Measurements from ENCODE around the gene GNAI1.

Gene GNAI1

DNA sequence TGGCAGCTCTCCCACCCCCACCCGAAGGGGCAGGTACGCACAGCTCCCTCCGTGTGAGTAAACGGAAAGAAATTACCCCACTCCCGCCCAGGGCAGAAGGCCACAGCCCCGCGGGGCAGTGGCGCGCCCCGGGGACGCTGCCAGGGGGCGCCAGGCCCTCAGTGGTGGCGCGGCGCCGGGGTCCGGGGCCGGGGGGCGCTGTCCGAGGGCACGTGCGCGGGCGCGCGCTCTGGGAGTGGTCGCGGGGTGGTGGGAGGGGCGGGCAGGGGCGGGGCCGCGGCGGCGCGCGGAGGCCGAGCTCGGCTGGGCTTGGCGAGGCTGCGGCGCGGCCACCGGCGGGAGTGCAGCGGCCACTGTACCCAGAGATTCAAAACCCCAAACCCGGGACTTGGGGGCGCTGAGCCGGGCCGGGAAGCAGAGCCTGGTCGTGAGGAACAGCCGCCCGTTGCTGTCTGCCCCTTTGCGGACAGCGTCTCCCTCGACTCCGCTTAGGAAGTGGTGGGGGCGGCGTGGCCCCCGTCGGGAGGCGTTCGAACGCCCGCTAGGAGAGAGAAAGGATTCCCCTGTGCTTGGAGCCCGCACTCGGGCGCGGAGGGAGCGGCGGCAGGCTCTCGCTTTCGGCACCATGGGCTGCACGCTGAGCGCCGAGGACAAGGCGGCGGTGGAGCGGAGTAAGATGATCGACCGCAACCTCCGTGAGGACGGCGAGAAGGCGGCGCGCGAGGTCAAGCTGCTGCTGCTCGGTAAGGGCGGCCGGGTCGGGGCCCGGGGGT is at the start of gene GNAI1:
Gene GNAI1, plus strand, starts transcription at position 296 of the 773 bp plus-strand sequence. Its CDS starts 330 bp downstream, at position 626.
- DNase-seq: peak in 1 of 2 donors; percentile 30

DNA sequence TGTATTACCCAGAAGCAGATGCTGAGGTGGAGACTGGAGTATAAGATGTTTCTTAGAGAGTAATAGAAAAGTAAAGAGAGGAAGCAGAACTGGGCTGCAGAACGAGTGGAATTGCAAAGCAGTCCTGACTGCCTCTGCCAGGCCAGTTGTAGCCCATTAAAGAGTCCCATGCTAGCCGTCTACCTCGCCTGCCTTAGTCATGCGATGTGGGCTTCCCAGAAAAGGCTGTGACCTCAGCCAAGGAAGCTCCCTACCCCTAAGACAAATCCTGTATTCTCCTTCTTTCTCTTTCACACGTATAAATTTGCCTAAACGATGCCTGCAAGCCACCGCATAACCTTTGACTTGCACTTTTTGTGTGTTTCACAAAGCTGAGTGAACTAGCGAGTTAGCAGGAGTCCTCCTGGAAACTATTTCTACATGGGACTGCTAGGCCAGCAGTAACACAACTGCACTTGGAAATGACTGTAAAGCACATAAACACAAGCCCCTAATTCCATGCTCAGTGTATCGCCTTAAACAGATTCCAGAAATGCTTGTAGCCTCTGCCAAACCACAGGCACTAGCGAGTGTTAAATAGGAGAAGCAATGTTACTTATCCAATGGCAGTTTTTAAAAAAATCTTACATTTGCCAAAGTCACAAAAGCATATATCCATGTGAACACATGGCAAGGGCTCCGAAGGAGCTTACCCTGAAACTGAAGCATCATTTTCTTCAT is 47.4 kb upstream of the GNAI1 start:
- DNase-seq: no peak

DNA sequence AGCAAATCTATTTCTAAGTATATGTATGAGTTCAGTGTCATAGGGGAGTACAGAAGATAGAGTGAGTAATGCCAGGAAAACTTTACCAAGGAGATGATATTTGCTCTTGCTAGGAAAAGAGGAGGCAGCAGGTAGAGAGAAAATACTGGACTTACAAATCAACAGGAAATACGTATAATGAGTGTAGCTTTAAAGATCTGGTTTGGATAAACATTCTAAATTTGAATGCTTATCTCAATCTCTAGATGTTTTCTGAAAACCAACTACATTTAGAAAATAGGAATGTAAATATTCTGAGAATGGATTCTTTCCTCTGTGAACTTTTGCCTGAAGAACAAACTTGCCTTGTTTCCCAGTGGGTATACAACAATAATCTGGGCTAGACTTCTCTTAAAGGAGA is 46.9 kb upstream of the GNAI1 start:
- DNase-seq: no peak

DNA sequence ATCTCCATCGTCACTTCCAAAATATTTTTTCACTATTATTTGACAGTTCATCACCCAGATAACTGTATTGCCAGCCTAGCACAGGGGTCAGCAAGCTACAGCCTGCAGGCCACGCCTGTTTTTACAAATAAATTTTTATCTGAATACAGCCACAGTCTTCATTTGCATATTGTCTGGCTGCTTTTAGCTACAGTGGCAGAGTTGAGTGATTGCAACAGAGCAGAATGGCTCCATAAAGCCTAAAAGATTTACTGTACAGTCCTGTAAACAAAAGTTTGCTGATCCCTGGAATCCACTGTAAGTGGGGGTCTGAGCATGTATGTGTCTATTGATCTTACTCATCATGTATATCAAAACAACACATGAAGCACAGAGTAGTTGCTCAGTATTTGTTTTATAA is 45.9 kb upstream of the GNAI1 start:
- no peak for DNase-seq

DNA sequence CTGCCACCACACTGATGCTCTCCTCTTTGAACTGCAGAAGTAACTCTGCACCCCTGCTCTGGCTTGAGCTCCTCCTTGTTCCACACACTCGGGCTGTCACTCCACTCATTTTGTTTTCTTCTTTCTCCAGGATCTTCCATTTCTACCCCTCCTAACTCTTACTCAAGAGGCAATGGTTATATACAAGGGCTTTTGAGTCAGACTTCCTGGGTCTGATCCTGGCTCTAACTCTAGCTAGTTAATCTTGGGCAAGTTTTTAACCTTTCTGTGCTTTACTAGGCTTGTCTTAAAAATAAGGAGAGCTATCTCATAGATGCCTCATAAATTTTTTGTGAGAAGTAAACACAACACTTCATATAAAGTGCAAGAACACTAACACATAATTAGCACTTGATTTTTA is 45.3 kb upstream of the GNAI1 start:
- no peak for DNase-seq

DNA sequence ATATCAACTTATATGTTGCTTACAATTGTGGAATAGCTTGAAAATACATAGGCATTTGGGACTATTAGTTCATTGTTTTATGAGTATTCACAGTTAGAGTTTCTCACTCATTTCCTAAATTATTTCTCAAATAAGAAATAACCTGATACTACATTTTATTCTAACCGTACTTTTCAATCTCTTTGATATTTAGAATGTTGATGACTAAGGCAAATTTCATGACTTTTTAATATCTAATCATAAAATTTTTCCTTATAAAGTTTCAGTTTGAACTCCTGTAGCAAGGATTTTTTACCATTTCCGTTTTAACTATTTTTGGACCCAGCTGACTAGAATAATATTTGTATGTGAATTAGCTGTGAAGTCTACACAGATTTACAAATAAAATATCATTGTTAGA is 41.3 kb upstream of the GNAI1 start:
- DNase-seq: no peak

DNA sequence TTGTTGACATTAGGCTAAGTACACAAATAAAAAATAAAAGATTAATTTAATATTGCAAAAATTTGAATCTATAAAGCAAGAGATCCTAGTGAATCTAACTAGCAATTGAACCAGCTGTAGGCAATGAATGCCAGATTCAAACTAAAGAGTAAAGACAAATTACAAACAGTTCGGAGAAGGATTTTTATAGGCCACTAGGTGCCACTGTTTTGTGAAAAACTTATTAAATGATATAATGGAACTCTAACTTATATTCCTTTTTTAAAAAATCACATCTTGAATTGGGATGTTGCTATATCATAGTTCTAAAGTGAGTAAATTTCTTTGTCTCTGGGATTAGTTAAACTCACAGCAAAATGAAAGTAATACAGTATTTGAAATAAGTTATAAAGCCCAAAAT is 39.1 kb upstream of the GNAI1 start:
- DNase-seq: no peak

DNA sequence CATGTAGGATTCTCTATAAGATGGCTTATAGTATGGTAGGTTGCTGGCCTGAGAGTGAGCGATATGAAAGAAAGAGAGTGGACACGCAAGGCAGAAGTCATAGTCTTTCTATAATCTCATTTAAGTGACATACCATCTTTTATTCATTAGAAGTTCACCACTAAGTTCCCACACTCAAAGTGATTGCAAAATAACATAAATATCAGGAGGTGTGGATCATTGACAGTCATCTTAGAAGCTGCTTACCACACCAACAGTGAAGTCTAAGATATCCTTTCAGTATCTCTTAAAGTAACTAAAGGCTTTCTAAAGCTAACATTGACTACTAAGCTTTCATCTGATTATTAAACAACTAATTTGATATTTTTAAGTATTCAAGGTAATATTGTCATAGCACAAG is 36.9 kb upstream of the GNAI1 start:
- DNase-seq: no peak

DNA sequence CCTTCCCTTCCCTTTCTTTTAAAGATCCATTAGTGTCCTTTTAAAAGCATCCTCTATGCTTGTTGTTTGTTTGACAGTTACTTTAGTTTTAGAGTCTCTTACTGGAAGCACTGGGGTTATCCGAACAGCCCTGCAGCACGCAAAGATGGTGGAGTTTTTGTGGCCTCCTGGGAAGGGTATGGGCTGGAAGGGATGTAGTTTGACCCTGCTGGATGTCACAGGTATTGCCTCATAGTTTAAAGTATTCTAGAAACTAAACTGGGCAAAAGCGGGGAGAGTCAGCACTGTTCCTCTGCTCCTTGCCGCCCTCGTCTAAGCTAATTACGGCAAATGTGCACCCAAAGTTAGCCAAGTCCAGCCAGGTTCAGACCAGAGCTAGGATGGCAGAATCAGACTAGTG is 35.8 kb upstream of the GNAI1 start:
- DNase-seq: no peak

DNA sequence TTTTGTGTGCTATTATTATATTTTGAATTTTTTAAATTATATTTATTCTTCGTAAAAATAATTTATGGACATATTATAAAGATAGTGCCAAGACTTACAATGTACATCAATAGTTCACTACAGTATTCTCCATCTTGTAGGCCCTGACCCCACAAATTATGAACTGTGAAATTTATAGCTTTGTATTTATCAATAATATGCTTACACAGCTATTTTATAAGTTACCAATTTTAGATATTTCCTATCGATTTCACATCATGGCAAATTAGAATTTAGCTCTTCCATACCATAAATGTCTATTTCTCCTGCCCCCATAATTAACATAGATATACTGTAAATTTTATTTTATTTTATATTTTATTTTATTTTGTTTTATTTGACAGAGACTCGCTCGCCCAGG is 34.4 kb upstream of the GNAI1 start:
- no peak for DNase-seq

DNA sequence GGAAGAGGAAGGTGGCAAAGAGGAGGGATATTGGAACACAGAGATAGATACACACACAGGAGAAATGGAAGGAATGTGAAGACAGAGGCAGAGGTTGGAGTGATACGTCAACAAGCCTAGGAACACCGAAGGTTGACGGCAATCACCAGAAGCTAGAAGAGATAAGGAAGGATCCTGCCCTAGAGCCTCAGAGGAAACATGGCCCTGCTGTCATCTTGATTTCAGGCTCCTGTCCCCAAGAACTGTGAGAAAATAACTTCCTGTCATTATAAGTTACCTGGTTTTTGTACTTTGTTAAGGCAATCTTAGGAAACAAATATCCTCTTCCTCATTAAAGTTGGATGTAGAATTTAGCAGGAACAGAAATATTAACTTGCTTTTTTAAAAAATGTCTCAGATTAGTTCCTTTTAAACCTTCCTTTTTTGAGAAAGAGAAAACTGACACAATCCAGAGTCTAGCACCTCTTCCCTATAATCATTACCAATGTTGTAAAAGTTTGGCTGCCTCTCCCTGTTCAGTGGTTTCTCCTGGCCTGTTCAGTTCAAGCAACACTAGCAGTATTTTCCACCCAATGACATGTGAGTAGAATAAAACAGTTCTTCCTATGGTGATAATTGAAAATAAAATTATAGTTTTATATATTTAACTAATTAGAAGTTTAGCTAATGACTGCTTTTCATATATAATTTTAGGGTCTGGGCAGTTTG is 28.8 kb upstream of the GNAI1 start:
- no peak for DNase-seq

DNA sequence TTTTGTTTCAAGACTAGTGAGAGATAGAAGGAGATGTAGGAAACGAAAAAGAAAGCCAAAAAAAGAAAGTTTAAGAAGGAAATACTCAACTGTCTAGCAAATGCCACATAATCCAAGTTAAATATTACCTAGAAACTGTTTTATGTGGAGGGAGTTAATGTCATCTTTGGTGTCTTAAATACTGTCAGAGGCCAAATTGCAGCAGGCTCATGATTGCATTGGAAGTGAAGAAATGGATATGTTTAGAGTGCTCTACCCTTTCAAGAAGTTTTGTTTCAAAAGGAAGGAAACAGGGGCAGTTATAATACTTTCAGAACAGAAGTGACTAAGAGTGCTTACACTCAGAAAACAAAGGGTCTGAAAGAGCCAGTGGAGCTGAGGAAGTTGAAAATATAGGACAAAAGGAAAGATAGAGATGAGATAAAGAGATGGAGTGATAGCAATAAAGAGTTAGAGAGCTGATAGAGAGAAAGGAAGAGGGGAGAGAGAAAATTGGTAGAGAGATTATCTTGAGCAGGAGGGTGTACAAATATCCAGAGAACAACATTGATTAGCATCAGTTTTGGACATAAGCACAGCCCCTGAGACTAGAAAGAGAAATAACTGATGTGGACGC is 28.0 kb upstream of the GNAI1 start:
- DNase-seq: no peak

DNA sequence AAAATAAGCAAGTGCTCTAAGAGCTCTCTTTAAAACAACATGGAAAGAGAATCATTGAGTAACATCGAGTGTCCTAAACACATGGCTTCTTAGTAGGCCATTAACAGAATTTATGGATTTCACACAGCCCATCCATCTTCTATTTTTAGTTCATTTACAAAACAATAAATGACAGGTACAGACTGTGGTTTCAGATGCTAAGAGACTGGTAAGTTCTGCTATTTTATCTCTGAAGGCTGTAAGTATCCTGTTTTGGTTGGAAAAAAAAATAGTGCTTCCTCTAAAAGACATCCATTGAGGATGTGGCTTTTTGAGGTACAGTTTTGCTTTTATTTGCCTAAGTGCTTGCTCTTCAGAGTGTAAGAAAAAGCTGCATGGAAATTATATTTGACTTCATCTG is 27.4 kb upstream of the GNAI1 start:
- no peak for DNase-seq

DNA sequence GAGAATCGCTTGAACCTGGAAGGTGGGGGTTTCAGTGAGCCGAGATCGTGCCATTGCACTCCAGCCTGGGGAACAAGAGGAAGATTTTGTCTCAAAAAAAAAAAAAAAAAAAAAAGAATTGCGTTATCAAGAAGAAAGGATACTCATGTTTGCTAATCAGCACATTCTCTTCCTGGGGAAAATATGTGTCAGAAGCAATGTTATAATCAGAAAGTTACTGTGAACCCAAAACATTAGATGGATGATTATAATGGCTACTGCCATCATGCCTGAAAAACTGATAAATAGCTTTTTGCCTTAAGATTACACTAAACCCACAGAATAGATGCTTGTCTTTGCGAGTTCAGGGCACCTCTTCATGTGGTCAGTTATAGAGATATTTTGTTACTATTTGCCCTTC is 24.3 kb upstream of the GNAI1 start:
- no peak for DNase-seq

DNA sequence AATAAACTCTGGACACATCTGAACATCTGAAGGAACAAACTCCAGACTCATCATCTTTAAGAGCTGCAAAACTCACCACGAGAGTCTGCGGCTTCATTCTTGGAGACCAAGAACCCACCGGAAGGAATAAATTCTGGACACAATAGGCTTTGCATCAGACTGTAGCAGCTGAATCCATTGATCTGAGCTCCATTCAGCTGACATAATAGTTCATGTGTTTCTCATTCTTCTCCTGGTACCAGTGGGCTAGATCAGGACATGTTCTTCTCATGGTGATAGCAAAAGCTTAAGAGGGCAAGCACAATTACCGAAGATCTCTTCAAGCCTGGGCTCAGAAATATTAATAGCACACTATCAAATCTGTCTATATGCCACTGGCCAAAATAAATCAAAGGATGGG is 20.5 kb upstream of the GNAI1 start:
- no peak for DNase-seq

DNA sequence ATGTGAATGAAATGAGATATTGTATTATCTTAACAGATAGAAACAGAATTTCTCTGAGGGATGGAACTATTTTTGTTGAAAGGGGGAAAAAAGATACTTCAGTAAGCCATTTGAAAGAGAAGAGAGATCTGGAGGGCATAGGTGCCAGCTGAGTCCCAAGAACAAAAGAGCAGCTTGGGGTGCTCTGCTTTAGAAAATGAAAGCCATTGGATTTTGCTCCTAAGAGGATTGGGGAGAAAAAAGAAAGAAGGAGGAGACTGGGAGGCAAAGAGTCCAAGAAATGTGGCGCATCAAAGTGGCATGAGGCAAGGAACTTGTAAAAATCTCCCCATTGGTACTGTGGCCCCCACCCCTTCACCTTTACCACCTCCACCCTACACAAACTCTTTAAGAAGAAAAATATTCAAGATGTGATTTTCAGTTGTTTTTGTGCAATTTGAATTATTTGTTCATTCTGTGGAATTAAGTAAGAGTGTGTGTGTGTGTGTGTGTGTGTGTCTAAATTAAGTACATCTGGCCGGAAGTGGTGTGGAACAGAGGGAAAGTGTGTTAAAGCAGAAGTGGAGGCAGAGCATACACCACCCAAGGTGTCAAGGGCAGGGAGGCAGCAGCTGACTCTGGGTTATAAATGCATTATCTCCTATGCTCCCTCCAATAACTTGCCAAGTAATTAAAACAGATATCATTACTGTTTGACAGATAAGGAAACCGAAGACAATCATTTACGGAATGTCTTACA is 9.9 kb upstream of the GNAI1 start:
- no peak for DNase-seq

DNA sequence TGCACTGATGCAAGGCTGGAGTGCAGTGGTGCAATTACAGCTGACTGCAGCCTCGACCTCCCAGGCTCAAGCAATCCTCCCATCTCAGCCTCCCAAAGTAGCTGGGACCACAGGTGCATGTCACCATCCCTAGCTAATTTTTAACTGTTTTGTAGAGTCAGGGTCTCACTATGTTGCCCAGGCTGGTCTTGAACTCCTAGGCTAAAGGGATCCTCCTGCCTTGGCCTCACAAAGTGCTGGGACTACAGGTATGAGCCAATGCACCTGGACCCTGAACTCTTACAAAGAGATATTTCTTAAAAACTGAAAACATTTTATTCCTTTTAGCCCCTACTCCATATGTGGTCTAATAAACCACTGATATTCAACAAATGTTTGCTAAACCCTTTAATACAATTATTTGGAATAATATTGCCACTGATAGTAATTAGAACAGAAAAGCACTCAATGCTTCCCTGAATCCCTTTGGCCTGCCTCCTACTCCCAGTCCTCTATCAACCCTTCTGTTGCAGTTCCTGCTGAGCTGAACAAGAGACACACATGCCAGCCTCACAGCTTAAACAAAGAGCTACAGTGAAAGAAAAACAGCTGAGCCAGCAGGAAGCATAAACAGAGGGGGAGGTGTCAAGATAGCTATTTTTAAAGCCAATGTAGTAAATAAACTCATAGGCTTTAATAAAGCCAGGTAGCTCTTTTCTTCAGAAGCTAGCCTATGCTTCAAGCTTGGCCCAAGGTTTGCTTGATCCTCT is 7.0 kb upstream of the GNAI1 start:
- no peak for DNase-seq

DNA sequence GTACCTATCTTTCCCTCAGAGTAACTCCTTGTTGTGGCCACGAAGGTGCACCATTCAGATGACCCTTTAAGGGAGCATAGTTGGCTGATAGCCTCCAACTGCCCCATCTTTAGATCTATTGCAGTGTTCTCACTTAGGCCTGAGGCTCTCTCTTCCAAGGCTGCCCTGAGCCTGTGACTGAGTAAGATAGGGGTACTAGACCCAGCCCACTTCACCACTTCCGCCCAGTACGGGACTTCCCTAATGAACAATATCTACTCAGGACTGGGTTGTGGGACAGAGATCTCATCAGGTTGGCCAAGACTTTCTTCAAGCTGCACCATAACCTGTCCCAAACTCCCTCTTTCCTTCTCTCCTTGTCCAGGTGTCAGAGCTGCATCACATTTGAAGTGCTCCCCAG is 5.7 kb upstream of the GNAI1 start:
- DNase-seq: no peak

DNA sequence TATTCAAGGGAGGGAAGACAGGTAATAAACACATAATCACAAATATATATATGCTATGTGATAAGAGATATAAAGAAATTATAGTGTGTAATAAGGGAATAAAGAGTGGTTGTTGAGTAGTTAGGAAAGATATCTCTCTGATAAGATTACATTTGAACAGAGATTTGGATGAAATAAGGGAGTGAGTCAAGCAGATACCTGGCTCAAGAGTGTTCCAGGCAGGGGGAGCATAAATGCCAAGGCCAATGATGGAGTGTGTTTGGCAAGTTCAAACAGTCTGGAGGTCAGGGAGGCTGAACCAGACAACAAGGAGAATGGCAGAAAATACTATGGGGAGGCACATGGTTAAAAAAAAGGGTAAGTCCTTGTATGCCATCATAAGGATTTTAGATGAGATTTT is 4.8 kb upstream of the GNAI1 start:
- DNase-seq: no peak

DNA sequence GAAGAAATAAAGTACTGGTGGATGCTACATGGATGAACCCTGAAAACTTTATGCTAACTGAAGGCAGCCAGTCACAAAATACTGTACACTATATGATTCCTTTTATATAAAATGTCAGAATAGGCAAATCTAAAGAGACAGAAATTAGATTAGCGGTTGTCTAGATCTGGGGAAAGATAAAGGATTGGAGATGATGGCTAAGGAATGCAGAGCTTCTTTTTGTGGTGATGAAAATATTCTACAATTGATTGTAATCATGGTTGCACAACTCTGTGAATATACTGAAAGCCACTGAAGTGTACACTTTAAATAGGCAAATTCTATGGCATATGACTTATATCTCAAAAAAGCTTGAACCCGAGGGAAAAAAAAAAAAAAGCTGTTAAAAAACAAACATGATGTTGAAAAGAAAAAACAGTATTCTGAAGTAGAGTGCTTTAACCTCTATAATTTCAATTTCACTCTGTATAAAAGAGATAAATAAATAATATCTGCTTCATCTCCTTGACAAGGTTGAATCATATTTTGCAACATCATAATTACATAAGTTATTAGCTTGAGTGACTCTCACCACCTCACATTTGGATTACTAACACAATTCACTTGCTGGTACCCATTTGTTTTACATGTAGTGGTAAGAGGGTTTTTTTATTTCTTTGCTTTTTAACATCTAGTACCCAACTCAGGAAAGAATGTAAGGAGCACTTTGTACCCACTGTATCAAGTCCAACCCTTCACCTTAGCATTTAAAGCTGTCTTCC is 2.8 kb upstream of the GNAI1 start:
- no peak for DNase-seq

DNA sequence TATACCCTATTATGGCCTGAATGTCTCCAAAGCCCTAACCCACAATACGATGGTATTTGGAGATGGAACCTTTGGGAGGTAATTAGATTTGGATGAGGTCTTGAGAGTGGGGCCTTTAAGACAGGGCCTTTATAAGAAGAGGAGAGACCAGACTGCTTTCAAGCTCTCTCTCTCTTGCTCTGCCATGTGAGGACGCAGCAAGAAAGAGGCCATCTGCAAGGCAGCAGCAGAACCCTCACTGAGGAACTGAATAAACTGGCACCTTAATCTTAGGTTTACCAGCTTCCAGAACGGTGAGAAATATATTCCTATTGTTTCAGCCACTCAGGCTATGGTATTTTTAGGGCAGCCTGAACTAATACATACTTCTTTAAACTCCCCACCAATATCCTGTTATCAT is 2.0 kb upstream of the GNAI1 start:
- DNase-seq: no peak

Measured in stimulated activated CD4-positive, alpha-beta T cell treated with anti-CD3 and anti-CD28 coated beads, Interleukin-2, amount 100 ng/mL, for 24 hours (primary cell).